Endodermal cell (in vitro differentiated cells): ENCODE measurements around the gene NEB. TPM values are rescaled to one million over a fixed set of nuclear protein-coding genes. Genes with fewer than 3 reads are reported as not detected.

Source experiments
- DNase-seq: peaks from one replicate; pipeline ENCODE4 v3.0.0-alpha.2; 2017
- H3K27ac ChIP-seq: 2 replicates; pipeline ENCODE4 v1.5.1; 2013; ENCODE audit warnings: mild to moderate bottlenecking, low read depth, low read length, moderate library complexity
- H3K27me3 ChIP-seq: 2 replicates; pipeline ENCODE4 v1.6.1; 2013; ENCODE audit warnings: mild to moderate bottlenecking, low read length, moderate library complexity; ENCODE audit not compliant: insufficient read depth, control insufficient read depth, poor library complexity, severe bottlenecking
- H3K36me3 ChIP-seq: 2 replicates; pipeline ENCODE4 v1.7.0; 2013; ENCODE audit warnings: mild to moderate bottlenecking, low read length, moderate library complexity; ENCODE audit not compliant: control insufficient read depth, insufficient read depth
- H3K4me1 ChIP-seq: one replicate; pipeline ENCODE4 v1.7.0; 2013; ENCODE audit warnings: low read length; ENCODE audit not compliant: control insufficient read depth, insufficient read depth
- H3K4me3 ChIP-seq: 2 replicates; pipeline ENCODE4 v1.5.1; 2013; ENCODE audit warnings: mild to moderate bottlenecking, low read length, moderate library complexity
- H3K9ac ChIP-seq: 2 replicates; pipeline ENCODE4 v1.6.1; 2013; ENCODE audit warnings: mild to moderate bottlenecking, low read length, moderate library complexity; ENCODE audit not compliant: poor library complexity, severe bottlenecking; ENCODE audit errors: extremely low read depth
- H3K9me3 ChIP-seq: 2 replicates; pipeline ENCODE4 v1.6.1; 2013; ENCODE audit warnings: mild to moderate bottlenecking, low read length, moderate library complexity; ENCODE audit not compliant: control insufficient read depth
- H3K27ac Mint-ChIP-seq: 2 replicates; pipeline ENCODE4 v1.8.0; 2020; ENCODE audit warnings: mixed read lengths
- H3K27me3 Mint-ChIP-seq: 2 replicates; pipeline ENCODE4 v1.8.0; 2021; ENCODE audit warnings: mild to moderate bottlenecking, mixed read lengths; ENCODE audit not compliant: insufficient read depth
- H3K36me3 Mint-ChIP-seq: 2 replicates; pipeline ENCODE4 v1.8.0; 2020; ENCODE audit warnings: low read depth, mixed read lengths
- H3K4me1 Mint-ChIP-seq: 2 replicates; pipeline ENCODE4 v1.8.0; 2020; ENCODE audit warnings: mixed read lengths
- H3K4me3 Mint-ChIP-seq: 2 replicates; pipeline ENCODE4 v1.8.0; 2020; ENCODE audit warnings: mild to moderate bottlenecking, moderate library complexity, mixed read lengths
- H3K9me3 Mint-ChIP-seq: 2 replicates; pipeline ENCODE4 v1.8.0; 2020; ENCODE audit warnings: mild to moderate bottlenecking, mixed read lengths
- CTCF ChIP-seq: fragments of 200-600 bp; sonication (generic); conservative IDR thresholded peaks from 2 replicates; pipeline ENCODE4 v1.5.0; 2021; ENCODE audit warnings: antibody characterized with exemption, mild to moderate bottlenecking
- WGBS, 2 experiments: methylation state at CpG; one replicate each; pipeline versions ENCODE4 v1.1.5 to v1.1.7; 2013; ENCODE audit warnings: missing lambda C conversion rate in 2 of 2, mixed read lengths in 1 of 2; ENCODE audit not compliant: insufficient coverage in 1 of 2, insufficient read length in 1 of 2; 5-methylcytosine and 5-hydroxymethylcytosine counted together
- long read RNA-seq, 4 experiments: library from polyadenylated mRNA in 2 of 4; library from RNA in 1 of 4; library from capped mRNA in 1 of 4; stranded (forward) in 3 of 4; unstranded in 1 of 4; transcript quantifications; one replicate each; pipeline ENCODE4 v2.0.0, GENCODE V29; 2020 to 2021; ENCODE audit warnings: inconsistent platforms in 1 of 4
- polyA plus RNA-seq, 2 experiments: library from polyadenylated mRNA; stranded (reverse); fragments of 50-300 nt; gene quantifications; one replicate each; pipeline ENCODE4 v1.2.3, GENCODE V29; 2013
- total RNA-seq, 2 donors: library from RNA; stranded (reverse); fragmentation: NEBNext Ultra II Directional in 1 of 2; extraction: Animal tissue kit (Norgen Biotek cat#: 25700) in 1 of 2; gene quantifications; 2 replicates in 1 of 2; 3 replicates in 1 of 2; pipeline ENCODE4 v1.2.1, GENCODE V29; 2021

NEB gene
- 1 to 10 TPM; 4.4 to 5.4 TPM for total RNA-seq
- polyA plus RNA-seq (2013, experiment 1 of 2), result 0.18 TPM
- 0.21 TPM for polyA plus RNA-seq (2013, experiment 2 of 2)
- long read RNA-seq, experiment 1, partial matches to known transcripts, result 0 of 1 reads
- long read RNA-seq, experiment 1, other reads (novel, unspliced or antisense), result 1 of 1 reads
- long read RNA-seq, experiment 2, partial matches to known transcripts, result 1 of 5 reads
- long read RNA-seq, experiment 2, other reads (novel, unspliced or antisense), result 4 of 5 reads
- long read RNA-seq, experiment 3, partial matches to known transcripts, result 4 of 7 reads
- long read RNA-seq, experiment 3, other reads (novel, unspliced or antisense), result 3 of 7 reads
- long read RNA-seq, experiment 4, partial matches to known transcripts, result 11 of 12 reads
- long read RNA-seq, experiment 4, other reads (novel, unspliced or antisense), result 1 of 12 reads

DNA sequence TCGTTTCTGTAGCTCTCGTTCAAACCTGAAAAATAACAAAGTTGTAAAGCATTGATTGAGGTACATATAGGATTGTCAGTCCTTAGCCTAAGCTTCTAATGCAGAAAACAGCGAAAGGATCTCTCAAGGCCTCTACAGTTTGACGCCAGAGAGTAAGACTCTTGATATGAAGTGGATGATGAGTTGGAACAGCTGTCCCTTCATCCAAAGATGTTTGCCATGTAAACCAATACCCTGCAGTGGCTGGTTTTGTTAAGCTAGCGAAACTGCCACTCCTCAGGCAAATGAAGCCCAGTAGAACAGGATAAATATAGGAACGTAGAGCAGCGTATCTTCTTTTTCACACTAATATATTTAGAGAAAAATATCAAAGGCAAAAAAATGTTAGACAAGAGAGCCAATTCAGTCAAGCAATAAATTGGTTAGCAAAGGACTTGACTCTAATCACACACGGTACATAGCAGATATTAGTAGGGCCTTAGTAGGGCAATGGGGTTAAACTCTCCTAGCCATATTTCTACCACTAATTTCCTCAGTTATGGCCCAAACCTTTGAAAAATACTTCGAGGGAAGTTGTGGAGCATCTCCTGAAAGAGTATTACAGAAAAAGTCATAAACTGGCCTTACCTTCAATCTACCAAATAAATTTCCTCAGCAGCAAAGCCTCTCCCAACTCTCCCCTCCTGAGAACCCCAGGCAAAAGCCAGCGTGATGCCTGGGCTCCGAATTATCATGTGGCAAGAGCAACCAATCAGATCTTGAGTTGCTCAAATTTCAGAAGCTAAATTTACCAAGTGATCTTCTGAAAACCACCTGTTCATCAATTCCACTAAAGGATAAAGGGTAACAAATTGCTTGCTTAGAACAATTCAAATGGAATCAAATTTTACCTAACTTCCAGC lies at the start of gene NEB:
Gene NEB, minus strand, starts transcription at position 706 of the 902 bp plus-strand sequence. CDS start 1,320 bp downstream, outside the sequence.
- TF ChIP-seq CTCF, result no peak
- Histone ChIP-seq H3K9ac (no peak within 1 kb of the TSS), H3K4me3 (no peak within 1 kb of the TSS), H3K4me1 (no peaks in the 10 kb centered on the region), H3K27me3 (no peaks in the 10 kb centered on the region), H3K9me3 (no peaks in the 10 kb centered on the region), H3K36me3 (no peaks in the 10 kb centered on the region), H3K27ac (no peak within 1 kb of the TSS)
- Mint-ChIP-seq H3K9me3 (peaks cover 1% of the 10 kb centered on the region), H3K4me3 (no peak within 1 kb of the TSS), H3K27me3 (no peaks in the 10 kb centered on the region), H3K4me1 (peaks cover 43% of the 10 kb centered on the region), H3K36me3 (peaks cover 1% of the 10 kb centered on the region), H3K27ac (no peak within 1 kb of the TSS)
- 93 to 94% methylated on average over 4 to 11 of the region's 11 CpGs for WGBS, 2 experiments
- DNase-seq, result no peak

- H3K9ac ChIP-seq, result no peak overlapping the region
- H3K36me3 Mint-ChIP-seq, result peaks cover 61% of the 10 kb centered on the region
- DNase-seq, result no peak
- no peaks in the 10 kb centered on the region for H3K4me1 Mint-ChIP-seq
- H3K36me3 ChIP-seq, result peaks cover 35% of the 10 kb centered on the region
- H3K27me3 ChIP-seq, result no peaks in the 10 kb centered on the region
- H3K4me3 Mint-ChIP-seq, result no peak overlapping the region
- H3K4me3 ChIP-seq, result no peak overlapping the region
- 83 to 95% methylated on average over 1 to 2 of the region's 2 CpGs for WGBS, 2 experiments
- no peaks in the 10 kb centered on the region for H3K27me3 Mint-ChIP-seq
- H3K9me3 ChIP-seq, result peaks cover 11% of the 10 kb centered on the region
- H3K27ac Mint-ChIP-seq, result no peak overlapping the region
- TF ChIP-seq CTCF, result no peak
- peaks cover 16% of the 10 kb centered on the region for H3K9me3 Mint-ChIP-seq
- H3K27ac ChIP-seq, result no peak overlapping the region
- H3K4me1 ChIP-seq, result no peaks in the 10 kb centered on the region
Observed at GRCh38 chr2:151783133-151783520, 48.9 kb upstream of the NEB start.

GRCh38 chr2:151782378-151783132 lies 48.3 kb upstream of the NEB start:
- Histone ChIP-seq H3K36me3 (peaks cover 36% of the 10 kb centered on the region), H3K9ac (no peak overlapping the region), H3K4me1 (no peaks in the 10 kb centered on the region), H3K27me3 (no peaks in the 10 kb centered on the region), H3K27ac (no peak overlapping the region), H3K4me3 (no peak overlapping the region), H3K9me3 (peaks cover 16% of the 10 kb centered on the region)
- Mint-ChIP-seq H3K9me3 (peaks cover 20% of the 10 kb centered on the region), H3K27ac (no peak overlapping the region), H3K4me1 (no peaks in the 10 kb centered on the region), H3K4me3 (no peak overlapping the region), H3K36me3 (peaks cover 62% of the 10 kb centered on the region), H3K27me3 (no peaks in the 10 kb centered on the region)
- no peak for TF ChIP-seq CTCF
- no peak for DNase-seq
- WGBS, 2 experiments, result 95% methylated on average over 4 to 6 of the region's 6 CpGs
